Eye (tissue), 1 donor: ENCODE data around the gene EXOC3L4.

Experiments used
- DNase-seq: peaks from one replicate; pipeline ENCODE4 v3.0.0-alpha.2; 2015

EXOC3L4 gene

GRCh38 chr14:103071544-103072251 is 22.8 kb upstream of the EXOC3L4 start:
- DNase-seq, result no peak

GRCh38 chr14:103072595-103073366 is 21.7 kb upstream of the EXOC3L4 start:
- no peak for DNase-seq

- DNase-seq, result no peak
Measured at GRCh38 chr14:103073367-103073875, 21.1 kb upstream of the EXOC3L4 start.

GRCh38 chr14:103073876-103074728 is 20.4 kb upstream of the EXOC3L4 start:
- DNase-seq, result no peak

- no peak for DNase-seq
Measured at GRCh38 chr14:103074729-103075367, 19.7 kb upstream of the EXOC3L4 start.

- DNase-seq, result peak; percentile 90
Measured at GRCh38 chr14:103078420-103078749, 16.1 kb upstream of the EXOC3L4 start.

GRCh38 chr14:103078860-103079587 is 15.5 kb upstream of the EXOC3L4 start:
- DNase-seq, result no peak

- DNase-seq, result no peak
Measured at GRCh38 chr14:103081951-103082350, 12.6 kb upstream of the EXOC3L4 start.

GRCh38 chr14:103084021-103084919 is 10.3 kb upstream of the EXOC3L4 start, which contains the start of gene LBHD2:
TSS of gene LBHD2 (plus strand) at chr14:103084210. CDS start at chr14:103086013, 1,803 bp downstream.
- peak; percentile 48 for DNase-seq

GRCh38 chr14:103085106-103086091 is 9.1 kb upstream of the EXOC3L4 start:
- no peak for DNase-seq

- no peak for DNase-seq
Measured at GRCh38 chr14:103086771-103087342, 7.7 kb upstream of the EXOC3L4 start.

GRCh38 chr14:103087343-103087835 is 7.1 kb upstream of the EXOC3L4 start:
- peak; percentile 84 for DNase-seq

- no peak for DNase-seq
Measured at GRCh38 chr14:103088921-103089320, 5.6 kb upstream of the EXOC3L4 start.

GRCh38 chr14:103089386-103090335 is 4.9 kb upstream of the EXOC3L4 start:
- DNase-seq, result no peak

GRCh38 chr14:103090481-103091020 is 4.0 kb upstream of the EXOC3L4 start:
- no peak for DNase-seq

- peak; percentile 56 for DNase-seq
Measured at GRCh38 chr14:103091041-103091882, 3.3 kb upstream of the EXOC3L4 start.

- no peak for DNase-seq
Measured at GRCh38 chr14:103091883-103092222, 2.7 kb upstream of the EXOC3L4 start.
